ENCODE measurements around the gene HRK. TPM values are rescaled to one million over a fixed set of nuclear protein-coding genes. Genes with fewer than 3 reads are reported as not detected.

The HRK gene
- total RNA-seq, 1 experiment from 2014 or later, result 0.44 TPM

DNA sequence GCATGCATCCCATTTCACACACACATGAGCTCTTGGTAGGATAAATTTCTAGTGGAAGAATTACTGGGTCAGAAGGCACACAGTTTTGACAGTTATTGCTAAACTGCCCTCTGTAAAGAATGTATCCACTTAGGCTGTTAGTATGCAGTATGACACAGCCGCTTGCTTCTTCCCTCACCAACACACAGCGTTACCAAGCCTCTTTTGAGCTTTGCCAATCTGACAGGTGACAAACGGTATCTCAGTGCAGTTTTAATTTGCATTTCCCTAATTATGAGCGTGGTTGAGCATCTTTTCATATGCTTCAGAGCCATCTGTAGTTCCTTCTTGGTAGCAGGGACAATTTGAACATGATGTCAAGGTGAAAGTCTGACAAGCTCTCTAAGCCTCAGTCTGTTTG lies 42.9 kb downstream of the HRK start:
- Histone ChIP-seq H3K9me3 (ENCODE audit: control insufficient read depth, insufficient read depth, low read depth, low read length) (no peaks in the 10 kb centered on the region), H3K4me1 (ENCODE audit: control insufficient read depth, insufficient read depth, low read length) (no peaks in the 10 kb centered on the region), H3K4me3 (ENCODE audit: low read depth in 2 of 2, low read length in 2 of 2) (no peak overlapping the region), H3K27ac (ENCODE audit: low read length) (no peak overlapping the region), H3K36me3 (ENCODE audit: control insufficient read depth, insufficient read depth, low read length) (no peaks in the 10 kb centered on the region), H3K27me3 (ENCODE audit: control insufficient read depth, insufficient read depth, low read length) (no peaks in the 10 kb centered on the region)
- TF ChIP-seq CTCF (IDR thresholded peaks at IDR 0.05) (no peak), POLR2AphosphoS5 (IDR thresholded peaks at IDR 0.05; ENCODE audit: low read depth, low read length) (no peak), REST (IDR thresholded peaks at IDR 0.05; ENCODE audit: insufficient read depth in 1 of 2, low read depth in 2 of 2, low read length in 1 of 2) (no peak), SIN3A (IDR thresholded peaks at IDR 0.05; ENCODE audit: borderline replicate concordance, insufficient read depth, low read depth, low read length) (no peak), TCF7L2 (IDR thresholded peaks at IDR 0.05; ENCODE audit: low read depth, low read length) (no peak)
- in situ Hi-C loops (cut with HindIII; ENCODE audit: low pct_unique_long_range_greater_than_20kb, low sequenced_read_pairs) (no loop called here), intact Hi-C loops (cut with micrococcal nuclease; ENCODE audit: unreplicated experiment) (no loop called here)
- CTCF ChIA-PET, result no interaction called here
- POLR2A ChIA-PET, result no interaction called here
- ATAC-seq, result no peak
- BruUV-seq (replicated peaks), result no TSS peak
- DNase-seq (ENCODE audit: low read depth, low spot score), result no peak

DNA sequence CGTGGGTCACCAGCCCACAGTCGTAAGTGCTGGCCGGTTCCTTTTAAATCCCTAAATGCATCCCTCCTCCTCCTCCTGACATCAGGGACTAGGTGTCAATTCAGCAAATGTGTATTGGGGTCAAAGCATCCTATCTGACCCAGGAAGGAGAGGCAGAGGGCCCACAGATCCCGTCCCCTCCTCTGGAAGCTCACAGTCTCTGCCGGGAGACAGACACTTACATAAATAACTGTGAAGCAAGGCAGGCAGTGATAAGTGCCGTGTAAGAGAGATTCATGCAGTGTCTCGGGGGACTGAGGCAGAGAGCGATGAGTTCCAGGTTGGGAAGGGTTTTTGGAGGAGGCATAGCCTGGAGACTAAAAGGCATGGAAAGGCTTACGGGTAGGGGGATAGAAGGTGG lies 44.1 kb downstream of the HRK start:
- CTCF ChIA-PET, result no interaction called here
- in situ Hi-C loops (cut with HindIII; ENCODE audit: low pct_unique_long_range_greater_than_20kb, low sequenced_read_pairs) (no loop called here), intact Hi-C loops (cut with micrococcal nuclease; ENCODE audit: unreplicated experiment) (no loop called here)
- no peaks in the 10 kb centered on the region for H3K27me3 ChIP-seq (ENCODE audit: control insufficient read depth, insufficient read depth, low read length)
- POLR2A ChIA-PET, result interaction anchor here (0.7 kb wide), 1 partner anchor 273 kb away, joined by 3 read pairs; no protein-coding TSS in a partner anchor
- no TSS peak for BruUV-seq (replicated peaks)
- no peak for ATAC-seq
- H3K27ac ChIP-seq (ENCODE audit: low read length), result no peak overlapping the region
- H3K9me3 ChIP-seq (ENCODE audit: control insufficient read depth, insufficient read depth, low read depth, low read length), result no peaks in the 10 kb centered on the region
- DNase-seq (ENCODE audit: low read depth, low spot score), result no peak
- no peaks in the 10 kb centered on the region for H3K36me3 ChIP-seq (ENCODE audit: control insufficient read depth, insufficient read depth, low read length)
- no peak for TF ChIP-seq POLR2AphosphoS5 (IDR thresholded peaks at IDR 0.05; ENCODE audit: low read depth, low read length)
- TF ChIP-seq TCF7L2 (IDR thresholded peaks at IDR 0.05; ENCODE audit: low read depth, low read length), result no peak
- TF ChIP-seq REST (IDR thresholded peaks at IDR 0.05; ENCODE audit: insufficient read depth in 1 of 2, low read depth in 2 of 2, low read length in 1 of 2), result no peak
- no peak for TF ChIP-seq CTCF (IDR thresholded peaks at IDR 0.05)
- no peak for TF ChIP-seq SIN3A (IDR thresholded peaks at IDR 0.05; ENCODE audit: borderline replicate concordance, insufficient read depth, low read depth, low read length)
- no peak overlapping the region for H3K4me3 ChIP-seq (ENCODE audit: low read depth in 2 of 2, low read length in 2 of 2)
- no peaks in the 10 kb centered on the region for H3K4me1 ChIP-seq (ENCODE audit: control insufficient read depth, insufficient read depth, low read length)
